Osteocyte (in vitro differentiated cells): ENCODE results near the gene PIGP. TPM values are rescaled to one million over a fixed set of nuclear protein-coding genes. Genes with fewer than 3 reads are reported as not detected.
A peak's percentile ranks its signal among the peaks of the same experiment; 100 is the strongest.

ENCODE experiments used
- DNase-seq: peaks from one replicate; pipeline ENCODE4 v3.0.0; 2021; ENCODE audit warnings: mixed read lengths; ENCODE audit not compliant: unreplicated experiment; ENCODE audit errors: extremely low spot score
- H3K27ac Mint-ChIP-seq: one replicate; pipeline ENCODE4 v1.8.0; 2021; ENCODE audit warnings: mild to moderate bottlenecking, mixed read lengths; ENCODE audit not compliant: unreplicated experiment
- H3K27me3 Mint-ChIP-seq: one replicate; pipeline ENCODE4 v1.8.0; 2021; ENCODE audit warnings: mixed read lengths; ENCODE audit not compliant: unreplicated experiment
- H3K36me3 Mint-ChIP-seq: one replicate; pipeline ENCODE4 v1.8.0; 2021; ENCODE audit warnings: mixed read lengths; ENCODE audit not compliant: unreplicated experiment
- H3K4me1 Mint-ChIP-seq: one replicate; pipeline ENCODE4 v1.8.0; 2021; ENCODE audit warnings: mixed read lengths; ENCODE audit not compliant: unreplicated experiment
- H3K4me3 Mint-ChIP-seq: one replicate; pipeline ENCODE4 v1.8.0; 2021; ENCODE audit warnings: mild to moderate bottlenecking, moderate library complexity, mixed read lengths; ENCODE audit not compliant: unreplicated experiment
- H3K9me3 Mint-ChIP-seq: one replicate; pipeline ENCODE4 v1.8.0; 2021; ENCODE audit warnings: mixed read lengths; ENCODE audit not compliant: unreplicated experiment
- CTCF ChIP-seq: fragments of 200-600 bp; sonication (generic); IDR thresholded peaks from 2 replicates; pipeline ENCODE4 v1.5.0; 2021; ENCODE audit warnings: antibody characterized with exemption, mild to moderate bottlenecking, moderate library complexity
- total RNA-seq: library from RNA; stranded (reverse); gene quantifications from 2 replicates; pipeline ENCODE4 v1.2.1, GENCODE V29; 2021

The PIGP gene
- total RNA-seq, 1 donor from 2014 or later = 19.7 TPM

GRCh38 chr21:37082375-37082774, 9.5 kb upstream of the PIGP start:
- H3K27me3 Mint-ChIP-seq = no peaks in the 10 kb centered on the region
- DNase-seq = no peak
- H3K27ac Mint-ChIP-seq = no peak overlapping the region
- H3K4me3 Mint-ChIP-seq = no peak overlapping the region
- H3K4me1 Mint-ChIP-seq = peaks cover 19% of the 10 kb centered on the region
- no peak for TF ChIP-seq CTCF
- H3K9me3 Mint-ChIP-seq = peaks cover 21% of the 10 kb centered on the region
- H3K36me3 Mint-ChIP-seq = peaks cover 7% of the 10 kb centered on the region

GRCh38 chr21:37079211-37079824, 6.4 kb upstream of the PIGP start:
- DNase-seq = no peak
- no peak for TF ChIP-seq CTCF
- Mint-ChIP-seq H3K36me3 (peaks cover 9% of the 10 kb centered on the region), H3K4me1 (peaks cover 34% of the 10 kb centered on the region), H3K9me3 (peaks cover 21% of the 10 kb centered on the region), H3K4me3 (no peak overlapping the region), H3K27ac (no peak overlapping the region), H3K27me3 (no peaks in the 10 kb centered on the region)

GRCh38 chr21:37077403-37077802, 4.5 kb upstream of the PIGP start:
- Mint-ChIP-seq H3K4me1 (peaks cover 26% of the 10 kb centered on the region), H3K9me3 (peaks cover 21% of the 10 kb centered on the region), H3K27ac (peak overlapping the region; percentile 1), H3K27me3 (no peaks in the 10 kb centered on the region), H3K36me3 (peaks cover 6% of the 10 kb centered on the region), H3K4me3 (no peak overlapping the region)
- no peak for DNase-seq
- no peak for TF ChIP-seq CTCF

- Mint-ChIP-seq H3K4me1 (peaks cover 32% of the 10 kb centered on the region), H3K36me3 (peaks cover 3% of the 10 kb centered on the region), H3K4me3 (no peak overlapping the region)
These were observed 3.4 kb upstream of the PIGP start for GRCh38 chr21:37076087-37076850.

More at GRCh38 chr21:37076087-37076850, 3.4 kb upstream of the PIGP start:
- no peak overlapping the region for H3K27ac Mint-ChIP-seq
- no peak for TF ChIP-seq CTCF
- no peak for DNase-seq
- H3K9me3 Mint-ChIP-seq = peaks cover 21% of the 10 kb centered on the region
- no peaks in the 10 kb centered on the region for H3K27me3 Mint-ChIP-seq
